Measurements from ENCODE around the gene EME2. TPM values are rescaled to one million over a fixed set of nuclear protein-coding genes. Genes with fewer than 3 reads are reported as not detected.
"Not testable (repeated sequence)": the region's sequence is repeated elsewhere in the genome, so short reads cannot be mapped to it uniquely, and the experiment has no call there.

Gene EME2
- total RNA-seq, 1 experiment from 2014 or later, result 63.6 TPM

- Mint-ChIP-seq H3K27ac (peak overlapping the region in 1 of 3 experiments; percentile 87; a peak in 2 of 7 replicates), H3K27me3 (ENCODE audit: low read depth) (no peaks in the 10 kb centered on the region), H3K4me3 (no peak overlapping the region), H3K9me3 (no peaks in the 10 kb centered on the region), H3K4me1 (no peaks in the 10 kb centered on the region), H3K36me3 (ENCODE audit: insufficient read depth in 1 of 3, low read depth in 3 of 3) (peaks cover 2 to 21% (median 18%) of the 10 kb centered on the region in 3 experiments; a peak in 6 of 7 replicates)
- Histone ChIP-seq H3K56ac (ENCODE audit: insufficient read length, low read depth, low read length) (no peak overlapping the region), H4K8ac (replicated peaks; ENCODE audit: insufficient read length, low read depth, low read length) (no peak overlapping the region), H3T11ph (ENCODE audit: low read length) (no peak overlapping the region), H3K79me2 (ENCODE audit: insufficient read depth, low read length) (no peaks in the 10 kb centered on the region), H3K79me1 (ENCODE audit: insufficient read depth, low read depth, low read length, poor library complexity, severe bottlenecking) (no peaks in the 10 kb centered on the region), H2BK20ac (ENCODE audit: low read depth, low read length, poor library complexity, severe bottlenecking) (no peak overlapping the region), H3K27ac (ENCODE audit: insufficient read length, low read depth, low read length) (no peak overlapping the region), H2BK120ac (ENCODE audit: low read depth, low read length, poor library complexity, severe bottlenecking) (no peak overlapping the region), H3K23me2 (ENCODE audit: insufficient read length, low read depth, low read length, poor library complexity, severe bottlenecking) (no peaks in the 10 kb centered on the region), H4K20me1 (ENCODE audit: control insufficient read depth, insufficient read depth, insufficient read length) (no peaks in the 10 kb centered on the region), H2AFZ (ENCODE audit: low read length) (no peak overlapping the region), H3K4me1 (ENCODE audit: insufficient read depth, low read length) (no peaks in the 10 kb centered on the region), H2BK5ac (ENCODE audit: insufficient read length, low read length) (no peak overlapping the region), H3K4me2 (ENCODE audit: insufficient read depth, insufficient read length, low read length) (no peak overlapping the region), H2BK12ac (ENCODE audit: insufficient read length, low read depth, low read length) (no peak overlapping the region), H3K9ac (ENCODE audit: extremely low read depth, insufficient read length, low read length) (no peak overlapping the region), H2AK5ac (ENCODE audit: insufficient read length, low read length) (no peak overlapping the region), H3K14ac (ENCODE audit: insufficient read depth, low read length) (no peak overlapping the region), H3K4ac (ENCODE audit: low read depth, low read length) (no peak overlapping the region), H4K91ac (ENCODE audit: insufficient read length, low read depth, low read length) (no peak overlapping the region), H3K27me3 (ENCODE audit: insufficient read depth, low read length) (no peaks in the 10 kb centered on the region), H3K18ac (ENCODE audit: insufficient read length, low read depth, low read length) (no peak overlapping the region), H2BK15ac (ENCODE audit: low read depth, low read length) (no peak overlapping the region), H3K9me3 (ENCODE audit: control insufficient read depth, low read depth, low read length) (no peaks in the 10 kb centered on the region), H3K23ac (ENCODE audit: insufficient read length, low read depth, low read length) (no peak overlapping the region), H4K5ac (ENCODE audit: insufficient read length, low read depth, low read length) (no peak overlapping the region)
- no peak for DNase-seq
- no peak for TF ChIP-seq CTCF (conservative IDR thresholded peaks at IDR 0.05)
- WGBS (ENCODE audit: extremely low coverage, insufficient read length, low lambda C conversion rate), result no CpG with 5 or more reads among the region's 14 CpGs
Measured at GRCh38 chr16:1732071-1732470, 40.5 kb upstream of the EME2 start.

- not testable (repeated sequence) for H2BK120ac ChIP-seq (ENCODE audit: low read depth, low read length, poor library complexity, severe bottlenecking); H3K9me3 ChIP-seq (ENCODE audit: control insufficient read depth, low read depth, low read length); H3K79me2 ChIP-seq (ENCODE audit: insufficient read depth, low read length); H3T11ph ChIP-seq (ENCODE audit: low read length); H2BK15ac ChIP-seq (ENCODE audit: low read depth, low read length); H4K20me1 ChIP-seq (ENCODE audit: control insufficient read depth, insufficient read depth, insufficient read length); H3K4me1 ChIP-seq (ENCODE audit: insufficient read depth, low read length); H3K4me3 Mint-ChIP-seq; H3K4me2 ChIP-seq (ENCODE audit: insufficient read depth, insufficient read length, low read length); H3K23me2 ChIP-seq (ENCODE audit: insufficient read length, low read depth, low read length, poor library complexity, severe bottlenecking); H4K5ac ChIP-seq (ENCODE audit: insufficient read length, low read depth, low read length); H3K14ac ChIP-seq (ENCODE audit: insufficient read depth, low read length); H3K4ac ChIP-seq (ENCODE audit: low read depth, low read length); H3K23ac ChIP-seq (ENCODE audit: insufficient read length, low read depth, low read length); H3K18ac ChIP-seq (ENCODE audit: insufficient read length, low read depth, low read length); H2BK20ac ChIP-seq (ENCODE audit: low read depth, low read length, poor library complexity, severe bottlenecking); H4K91ac ChIP-seq (ENCODE audit: insufficient read length, low read depth, low read length); H3K27me3 Mint-ChIP-seq (ENCODE audit: low read depth); H4K8ac ChIP-seq (replicated peaks; ENCODE audit: insufficient read length, low read depth, low read length); H3K27me3 ChIP-seq (ENCODE audit: insufficient read depth, low read length); H3K27ac ChIP-seq (ENCODE audit: insufficient read length, low read depth, low read length); H2AK5ac ChIP-seq (ENCODE audit: insufficient read length, low read length); H2BK5ac ChIP-seq (ENCODE audit: insufficient read length, low read length); H3K9me3 Mint-ChIP-seq; H2AFZ ChIP-seq (ENCODE audit: low read length); DNase-seq; H3K4me1 Mint-ChIP-seq; H2BK12ac ChIP-seq (ENCODE audit: insufficient read length, low read depth, low read length); H3K9ac ChIP-seq (ENCODE audit: extremely low read depth, insufficient read length, low read length); H3K79me1 ChIP-seq (ENCODE audit: insufficient read depth, low read depth, low read length, poor library complexity, severe bottlenecking); H3K27ac Mint-ChIP-seq; H3K56ac ChIP-seq (ENCODE audit: insufficient read length, low read depth, low read length)
- peaks cover 2 to 16% (median 13%) of the 10 kb centered on the region in 3 experiments; a peak in 6 of 7 replicates for H3K36me3 Mint-ChIP-seq (ENCODE audit: insufficient read depth in 1 of 3, low read depth in 3 of 3)
- no CpG with 5 or more reads among the region's 21 CpGs for WGBS (ENCODE audit: extremely low coverage, insufficient read length, low lambda C conversion rate)
Measured at GRCh38 chr16:1732551-1732987, 40.0 kb upstream of the EME2 start.

Data from H9 (cell line).